ENCODE data around the gene PTPRR. TPM values are rescaled to one million over a fixed set of nuclear protein-coding genes. Genes with fewer than 3 reads are reported as not detected.

PTPRR gene
- total and polyA plus RNA-seq, 9 donors = 0.15 to 1.5 (median 0.32) TPM; not detected in 1

- Histone ChIP-seq H3K4me3 (peak overlapping the region; percentile 17), H3K9me3 (no peaks in the 10 kb centered on the region), H3K27ac (no peak overlapping the region), H3K4me1 (ENCODE audit: insufficient read depth) (no peaks in the 10 kb centered on the region), H3K36me3 (no peaks in the 10 kb centered on the region), H3K27me3 (no peaks in the 10 kb centered on the region)
- no peak for DNase-seq
- intact Hi-C loops (cut with DNase I) = no loop called here
- no peak for TF ChIP-seq CTCF (IDR thresholded peaks at IDR 0.05)
- TF ChIP-seq EP300 (IDR thresholded peaks at IDR 0.05) = no peak
- no peak for TF ChIP-seq POLR2A (IDR thresholded peaks at IDR 0.05)
- WGBS, 3 donors = 78 to 85% (median 83%) methylated on average over 3 of the region's 3 CpGs
Measured at GRCh38 chr12:70752327-70752726, 168.2 kb downstream of the PTPRR start.

GRCh38 chr12:70749931-70750330, 170.6 kb downstream of the PTPRR start:
- Histone ChIP-seq H3K27ac (no peak overlapping the region), H3K4me1 (ENCODE audit: insufficient read depth) (no peaks in the 10 kb centered on the region), H3K36me3 (no peaks in the 10 kb centered on the region), H3K4me3 (no peak overlapping the region), H3K27me3 (no peaks in the 10 kb centered on the region), H3K9me3 (no peaks in the 10 kb centered on the region)
- TF ChIP-seq CTCF (IDR thresholded peaks at IDR 0.05) = no peak
- TF ChIP-seq POLR2A (IDR thresholded peaks at IDR 0.05) = no peak
- no peak for TF ChIP-seq EP300 (IDR thresholded peaks at IDR 0.05)
- DNase-seq = no peak
- WGBS, 3 donors = 93 to 96% (median 94%) methylated on average over 2 of the region's 2 CpGs
- intact Hi-C loops (cut with DNase I) = no loop called here

GRCh38 chr12:70748809-70749208, 171.7 kb downstream of the PTPRR start:
- Histone ChIP-seq H3K27me3 (no peaks in the 10 kb centered on the region), H3K27ac (no peak overlapping the region), H3K4me1 (ENCODE audit: insufficient read depth) (no peaks in the 10 kb centered on the region), H3K4me3 (no peak overlapping the region), H3K36me3 (no peaks in the 10 kb centered on the region), H3K9me3 (no peaks in the 10 kb centered on the region)
- intact Hi-C loops (cut with DNase I) = no loop called here
- 94 to 96% (median 95%) methylated on average over 1 of the region's 1 CpG for WGBS, 3 donors
- no peak for TF ChIP-seq EP300 (IDR thresholded peaks at IDR 0.05)
- TF ChIP-seq CTCF (IDR thresholded peaks at IDR 0.05) = no peak
- TF ChIP-seq POLR2A (IDR thresholded peaks at IDR 0.05) = no peak
- no peak for DNase-seq

- H3K36me3 ChIP-seq = no peaks in the 10 kb centered on the region
- H3K4me1 ChIP-seq (ENCODE audit: insufficient read depth) = no peaks in the 10 kb centered on the region
- no peaks in the 10 kb centered on the region for H3K27me3 ChIP-seq
- intact Hi-C loops (cut with DNase I) = no loop called here
- WGBS, 3 donors = 76 to 77% (median 76%) methylated on average over 6 of the region's 6 CpGs
- H3K27ac ChIP-seq = no peak overlapping the region
- TF ChIP-seq CTCF (IDR thresholded peaks at IDR 0.05) (no peak), EP300 (IDR thresholded peaks at IDR 0.05) (no peak), POLR2A (IDR thresholded peaks at IDR 0.05) (no peak)
- H3K4me3 ChIP-seq = no peak overlapping the region
- DNase-seq = no peak
- no peaks in the 10 kb centered on the region for H3K9me3 ChIP-seq
Measured at GRCh38 chr12:70747445-70748260, 172.9 kb downstream of the PTPRR start.

Measured in ovary (tissue), 9 donors.